T-helper 17 cell (primary cell): ENCODE data around the gene DUOXA1. TPM values are rescaled to one million over a fixed set of nuclear protein-coding genes. Genes with fewer than 3 reads are reported as not detected.

Experiments
- ATAC-seq: fragments of 150-1000 bp; cut with Tn5 transposase; 2 replicates; pipeline ENCODE4 v1.10.0; 2021; ENCODE audit warnings: mild to moderate bottlenecking, moderate library complexity
- DNase-seq, 3 donors: peaks; one replicate each; pipeline versions ENCODE4 v3.0.0 to v3.0.0-alpha.2; 2020 to 2021
- H3K9me3 ChIP-seq: one replicate; pipeline ENCODE4 v1.7.0; 2013; ENCODE audit warnings: low read length, mild to moderate bottlenecking; ENCODE audit not compliant: control insufficient read depth, poor library complexity, severe bottlenecking
- H3K27ac Mint-ChIP-seq: one replicate; pipeline ENCODE4 v1.8.0; 2022; ENCODE audit warnings: mild to moderate bottlenecking, moderate library complexity, mixed read lengths
- H3K27me3 Mint-ChIP-seq: one replicate; pipeline ENCODE4 v1.8.0; 2022; ENCODE audit warnings: mixed read lengths
- H3K36me3 Mint-ChIP-seq: one replicate; pipeline ENCODE4 v1.8.0; 2022; ENCODE audit warnings: low read depth, mixed read lengths
- H3K4me1 Mint-ChIP-seq: one replicate; pipeline ENCODE4 v1.8.0; 2022; ENCODE audit warnings: mild to moderate bottlenecking, mixed read lengths
- H3K4me3 Mint-ChIP-seq: one replicate; pipeline ENCODE4 v1.8.0; 2022; ENCODE audit warnings: mild to moderate bottlenecking, moderate library complexity, mixed read lengths
- total RNA-seq, 4 donors: library from RNA in 2 of 4; stranded (reverse) in 2 of 4; gene quantifications; one replicate each; pipeline ENCODE4 v1.2.3 and lab custom pipeline; 2022 to 2026

DUOXA1 gene
- total RNA-seq, 2 donors from 2014 or later: 0.57 TPM; not detected in 1

- Mint-ChIP-seq H3K27ac (peak overlapping the region; percentile 4), H3K4me1 (peaks cover 22% of the 10 kb centered on the region), H3K36me3 (no peaks in the 10 kb centered on the region), H3K27me3 (no peaks in the 10 kb centered on the region), H3K4me3 (no peak overlapping the region)
- DNase-seq (no peak), ATAC-seq (no peak)
- H3K9me3 ChIP-seq: no peaks in the 10 kb centered on the region
Measured at GRCh38 chr15:45163508-45163856, 33.8 kb upstream of the DUOXA1 start.

GRCh38 chr15:45162771-45163507 lies 33.3 kb upstream of the DUOXA1 start:
- H3K9me3 ChIP-seq: no peaks in the 10 kb centered on the region
- H3K36me3 Mint-ChIP-seq: no peaks in the 10 kb centered on the region
- H3K27me3 Mint-ChIP-seq: no peaks in the 10 kb centered on the region
- peak; percentile 26 to 43 (median 38) for DNase-seq
- H3K4me1 Mint-ChIP-seq: peaks cover 22% of the 10 kb centered on the region
- H3K4me3 Mint-ChIP-seq: no peak overlapping the region
- ATAC-seq: peak; percentile 33
- H3K27ac Mint-ChIP-seq: peak overlapping the region; percentile 4

GRCh38 chr15:45161666-45162065 lies 32.0 kb upstream of the DUOXA1 start:
- no peaks in the 10 kb centered on the region for H3K27me3 Mint-ChIP-seq
- DNase-seq (no peak), ATAC-seq (no peak)
- no peak overlapping the region for H3K27ac Mint-ChIP-seq
- H3K36me3 Mint-ChIP-seq: peaks cover under 1% of the 10 kb centered on the region
- H3K4me1 Mint-ChIP-seq: peaks cover 23% of the 10 kb centered on the region
- H3K9me3 ChIP-seq: no peaks in the 10 kb centered on the region
- H3K4me3 Mint-ChIP-seq: no peak overlapping the region

- H3K9me3 ChIP-seq: no peaks in the 10 kb centered on the region
- ATAC-seq (no peak), DNase-seq (no peak)
- Mint-ChIP-seq H3K4me3 (no peak overlapping the region), H3K36me3 (peaks cover 2% of the 10 kb centered on the region), H3K27me3 (no peaks in the 10 kb centered on the region), H3K27ac (peak overlapping the region; percentile 27), H3K4me1 (peaks cover 15% of the 10 kb centered on the region)
Measured at GRCh38 chr15:45157974-45158373, 28.3 kb upstream of the DUOXA1 start.

- no peak overlapping the region for H3K4me3 Mint-ChIP-seq
- no peaks in the 10 kb centered on the region for H3K9me3 ChIP-seq
- H3K4me1 Mint-ChIP-seq: peaks cover 14% of the 10 kb centered on the region
- DNase-seq (no peak), ATAC-seq (no peak)
- H3K27me3 Mint-ChIP-seq: no peaks in the 10 kb centered on the region
- H3K27ac Mint-ChIP-seq: peak overlapping the region; percentile 78
- H3K36me3 Mint-ChIP-seq: peaks cover 2% of the 10 kb centered on the region
Measured at GRCh38 chr15:45156744-45157455, 27.2 kb upstream of the DUOXA1 start.

GRCh38 chr15:45155739-45156138 lies 26.1 kb upstream of the DUOXA1 start:
- Mint-ChIP-seq H3K36me3 (peaks cover 2% of the 10 kb centered on the region), H3K27ac (no peak overlapping the region), H3K4me3 (no peak overlapping the region), H3K27me3 (no peaks in the 10 kb centered on the region), H3K4me1 (peaks cover 14% of the 10 kb centered on the region)
- ATAC-seq: no peak
- no peak for DNase-seq
- H3K9me3 ChIP-seq: no peaks in the 10 kb centered on the region

GRCh38 chr15:45151998-45152828 lies 22.5 kb upstream of the DUOXA1 start:
- Mint-ChIP-seq H3K36me3 (peaks cover 2% of the 10 kb centered on the region), H3K27me3 (no peaks in the 10 kb centered on the region), H3K27ac (no peak overlapping the region), H3K4me1 (peaks cover 2% of the 10 kb centered on the region), H3K4me3 (no peak overlapping the region)
- DNase-seq (no peak), ATAC-seq (no peak)
- no peaks in the 10 kb centered on the region for H3K9me3 ChIP-seq

- DNase-seq (no peak), ATAC-seq (no peak)
- H3K4me3 Mint-ChIP-seq: no peak overlapping the region
- H3K36me3 Mint-ChIP-seq: no peaks in the 10 kb centered on the region
- H3K4me1 Mint-ChIP-seq: peaks cover under 1% of the 10 kb centered on the region
- no peak overlapping the region for H3K27ac Mint-ChIP-seq
- no peaks in the 10 kb centered on the region for H3K27me3 Mint-ChIP-seq
- H3K9me3 ChIP-seq: no peaks in the 10 kb centered on the region
Measured at GRCh38 chr15:45150997-45151396, 21.3 kb upstream of the DUOXA1 start.

GRCh38 chr15:45150481-45150880 lies 20.8 kb upstream of the DUOXA1 start:
- no peak overlapping the region for H3K27ac Mint-ChIP-seq

GRCh38 chr15:45149060-45149459 lies 19.4 kb upstream of the DUOXA1 start:
- Mint-ChIP-seq H3K36me3 (no peaks in the 10 kb centered on the region), H3K4me1 (peaks cover 3% of the 10 kb centered on the region), H3K27me3 (peaks cover 5% of the 10 kb centered on the region), H3K27ac (peak overlapping the region; percentile 14), H3K4me3 (no peak overlapping the region)
- H3K9me3 ChIP-seq: no peaks in the 10 kb centered on the region
- DNase-seq (no peak), ATAC-seq (no peak)

More at GRCh38 chr15:45150481-45150880, 20.8 kb upstream of the DUOXA1 start:
- DNase-seq (no peak), ATAC-seq (no peak)
- H3K36me3 Mint-ChIP-seq: no peaks in the 10 kb centered on the region
- H3K27me3 Mint-ChIP-seq: no peaks in the 10 kb centered on the region
- no peaks in the 10 kb centered on the region for H3K9me3 ChIP-seq
- H3K4me3 Mint-ChIP-seq: no peak overlapping the region
- peaks cover 3% of the 10 kb centered on the region for H3K4me1 Mint-ChIP-seq

GRCh38 chr15:45148076-45149059 lies 18.7 kb upstream of the DUOXA1 start:
- Mint-ChIP-seq H3K36me3 (no peaks in the 10 kb centered on the region), H3K4me1 (peaks cover 3% of the 10 kb centered on the region), H3K27ac (peak overlapping the region; percentile 14), H3K4me3 (no peak overlapping the region), H3K27me3 (peaks cover 5% of the 10 kb centered on the region)
- DNase-seq (no peak), ATAC-seq (no peak)
- no peaks in the 10 kb centered on the region for H3K9me3 ChIP-seq

- Mint-ChIP-seq H3K27ac (no peak overlapping the region), H3K4me3 (no peak overlapping the region), H3K36me3 (no peaks in the 10 kb centered on the region), H3K27me3 (peaks cover 5% of the 10 kb centered on the region), H3K4me1 (peaks cover 3% of the 10 kb centered on the region)
- DNase-seq (no peak), ATAC-seq (no peak)
- no peaks in the 10 kb centered on the region for H3K9me3 ChIP-seq
Measured at GRCh38 chr15:45147606-45148005, 17.9 kb upstream of the DUOXA1 start.
